ENCODE results near the gene BNC2.

DNA sequence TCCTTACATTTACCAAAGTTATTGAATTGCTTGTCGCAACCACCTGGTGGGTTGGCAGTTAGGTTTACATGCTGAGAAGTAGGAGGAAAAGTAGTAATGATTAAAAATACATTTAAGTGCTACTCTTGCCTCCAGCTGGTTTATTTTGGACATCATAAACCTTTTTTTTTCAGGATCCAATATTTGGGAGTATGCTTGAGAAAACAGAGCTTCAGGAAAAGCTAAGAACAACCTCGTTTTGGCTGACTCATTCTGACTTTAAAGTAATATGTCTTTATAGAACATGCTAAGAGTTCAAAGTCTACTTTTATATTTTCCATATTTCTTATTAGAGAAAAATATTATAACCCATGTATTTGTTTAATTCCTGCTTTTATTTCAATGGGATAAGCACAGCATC lies 41.7 kb upstream of the BNC2 start:
- no peak for TF ChIP-seq CREB1 (IDR thresholded peaks at IDR 0.05; ENCODE audit: low read depth)
- no peak for TF ChIP-seq EGR1 (IDR thresholded peaks at IDR 0.05)
- no peak for TF ChIP-seq FOXM1 (IDR thresholded peaks at IDR 0.05; ENCODE audit: borderline replicate concordance, low read depth)
- no peak for TF ChIP-seq TAF1 (IDR thresholded peaks at IDR 0.05; ENCODE audit: low read depth)

All from Ishikawa (cell line).